Neuronal stem cell (in vitro differentiated cells): ENCODE results near the gene PPM1M.

Experiments
- DNase-seq: peaks from one replicate; pipeline ENCODE4 v3.0.0-alpha.2; 2013; ENCODE audit warnings: low spot score
- H2AFZ ChIP-seq: one replicate; pipeline ENCODE4 v1.6.1; 2013; ENCODE audit warnings: mild to moderate bottlenecking, low read length, inconsistent platforms
- H2AK5ac ChIP-seq: 2 replicates; pipeline ENCODE4 v1.6.1; 2013; ENCODE audit warnings: low read depth, mild to moderate bottlenecking, inconsistent platforms, low read length, moderate library complexity, mixed read lengths
- H2BK120ac ChIP-seq: 2 replicates; pipeline ENCODE4 v1.6.1; 2013; ENCODE audit warnings: low read depth, mild to moderate bottlenecking, inconsistent platforms, low read length, moderate library complexity, mixed read lengths
- H2BK12ac ChIP-seq: one replicate; pipeline ENCODE4 v1.6.1; 2013; ENCODE audit warnings: low read length, inconsistent platforms
- H2BK15ac ChIP-seq: 2 replicates; pipeline ENCODE4 v1.6.1; 2013; ENCODE audit warnings: mild to moderate bottlenecking, low read length, inconsistent platforms, mixed read lengths
- H2BK5ac ChIP-seq: one replicate; pipeline ENCODE4 v1.6.1; 2013; ENCODE audit warnings: inconsistent platforms, mild to moderate bottlenecking, low read length, moderate library complexity
- H3K14ac ChIP-seq: one replicate; pipeline ENCODE4 v1.6.1; 2013; ENCODE audit warnings: low read length, inconsistent platforms
- H3K18ac ChIP-seq: 2 replicates; pipeline ENCODE4 v1.6.1; 2013; ENCODE audit warnings: low read length, inconsistent platforms
- H3K23ac ChIP-seq: 2 replicates; pipeline ENCODE4 v1.6.1; 2013; ENCODE audit warnings: low read depth, mild to moderate bottlenecking, mixed read lengths, low read length, inconsistent platforms; ENCODE audit not compliant: poor library complexity
- H3K27ac ChIP-seq: replicated peaks from 3 replicates; pipeline ENCODE4 v1.5.1; 2013; ENCODE audit warnings: low read length, inconsistent platforms
- H3K27me3 ChIP-seq, 3 experiments: 2 replicates each; pipeline ENCODE4 v1.6.1; 2013; ENCODE audit warnings: low read length in 3 of 3, mild to moderate bottlenecking in 2 of 3, inconsistent platforms in 1 of 3, low read depth in 1 of 3, mixed read lengths in 1 of 3, moderate library complexity in 1 of 3; ENCODE audit not compliant: control insufficient read depth in 3 of 3, insufficient read depth in 3 of 3
- H3K36me3 ChIP-seq, 2 donors: replicated peaks in 1 of 2; 2 replicates each; pipeline ENCODE4 v1.6.1; 2013; ENCODE audit warnings: low read length in 2 of 2; ENCODE audit not compliant: control insufficient read depth in 2 of 2, insufficient read depth in 2 of 2
- H3K4ac ChIP-seq: 2 replicates; pipeline ENCODE4 v1.6.1; 2013; ENCODE audit warnings: inconsistent platforms, mild to moderate bottlenecking, low read length, moderate library complexity
- H3K4me1 ChIP-seq, 2 donors: 1 replicate in 1 of 2; 2 replicates in 1 of 2; pipeline ENCODE4 v1.6.1; 2013; ENCODE audit warnings: low read length in 2 of 2, low read depth in 1 of 2; ENCODE audit not compliant: control insufficient read depth in 2 of 2, insufficient read depth in 1 of 2
- H3K4me2 ChIP-seq: one replicate; pipeline ENCODE4 v1.6.1; 2013; ENCODE audit warnings: mild to moderate bottlenecking, low read length, inconsistent platforms; ENCODE audit not compliant: insufficient read depth, poor library complexity, severe bottlenecking
- H3K4me3 ChIP-seq, 2 donors: 2 replicates each; pipeline ENCODE4 v1.5.1; 2013; ENCODE audit warnings: low read length in 2 of 2, mild to moderate bottlenecking in 2 of 2, inconsistent platforms in 1 of 2, moderate library complexity in 1 of 2
- H3K79me1 ChIP-seq: one replicate; pipeline ENCODE4 v1.6.1; 2013; ENCODE audit warnings: low read depth, mild to moderate bottlenecking, inconsistent platforms, low read length, moderate library complexity
- H3K9ac ChIP-seq: one replicate; pipeline ENCODE4 v1.6.1; 2013; ENCODE audit warnings: mild to moderate bottlenecking, low read depth, low read length, inconsistent platforms; ENCODE audit not compliant: poor library complexity
- H3K9me3 ChIP-seq, 2 donors: replicated peaks in 1 of 2; 2 replicates each; pipeline versions ENCODE3 to v1.6.1; 2013; ENCODE audit warnings: low read length in 2 of 2, mild to moderate bottlenecking in 2 of 2, inconsistent platforms in 1 of 2, low read depth in 1 of 2, mixed read lengths in 1 of 2, moderate library complexity in 1 of 2; ENCODE audit not compliant: control insufficient read depth in 2 of 2, insufficient read depth in 1 of 2
- H4K8ac ChIP-seq: one replicate; pipeline ENCODE4 v1.6.1; 2013; ENCODE audit warnings: low read depth, mild to moderate bottlenecking, inconsistent platforms, low read length, moderate library complexity
- H4K91ac ChIP-seq: one replicate; pipeline ENCODE4 v1.6.1; 2013; ENCODE audit warnings: low read length, low read depth, mild to moderate bottlenecking, inconsistent platforms; ENCODE audit not compliant: poor library complexity
- WGBS, 2 donors: extraction: QIAGEN DNeasy Blood & Tissue Kit; methylation state at CpG; one replicate each; pipeline ENCODE4 v1.1.7; 2013; ENCODE audit warnings: missing lambda C conversion rate in 2 of 2, mixed read lengths in 1 of 2; ENCODE audit not compliant: insufficient read length in 2 of 2, insufficient replicate concordance in 1 of 2; ENCODE audit errors: extremely low coverage in 2 of 2; 5-methylcytosine and 5-hydroxymethylcytosine counted together

The PPM1M gene

DNA sequence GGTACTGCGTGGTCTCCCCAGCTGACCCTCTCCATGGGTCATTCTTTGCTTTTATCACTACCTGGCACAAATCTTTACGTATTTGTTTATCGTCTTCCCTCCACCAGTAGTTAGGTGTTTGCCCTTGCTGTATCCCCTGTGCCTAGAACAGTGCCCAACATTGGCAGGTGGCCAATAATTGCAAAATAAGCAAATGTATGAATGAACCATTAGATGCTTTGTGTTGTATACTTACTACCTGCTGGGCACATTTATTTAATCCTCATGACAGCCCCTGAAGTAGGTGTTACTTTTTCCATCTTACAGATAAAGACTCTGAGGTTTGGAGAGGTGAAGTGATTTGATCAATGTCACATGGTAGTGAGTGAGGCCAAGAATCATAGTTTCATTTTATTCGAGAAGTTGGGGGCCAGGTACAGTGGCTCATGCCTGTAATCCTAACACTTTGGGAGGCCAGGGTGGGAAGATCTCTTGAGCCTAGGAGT is 4.6 kb upstream of the PPM1M start:
- Histone ChIP-seq H3K27ac (no peak overlapping the region), H3K4ac (no peak overlapping the region), H3K14ac (no peak overlapping the region), H4K8ac (no peak overlapping the region), H3K18ac (no peak overlapping the region), H3K4me1 (peaks cover 15 to 20% of the 10 kb centered on the region in 2 donors), H3K9me3 (peaks cover 4 to 7% of the 10 kb centered on the region in 2 donors), H2BK5ac (no peak overlapping the region), H3K23ac (no peak overlapping the region), H3K27me3 (peaks cover 0 to 16% (median 0%) of the 10 kb centered on the region in 3 experiments), H3K79me1 (no peaks in the 10 kb centered on the region), H2BK120ac (no peak overlapping the region), H3K4me3 (no peak overlapping the region), H3K4me2 (no peak overlapping the region), H2AFZ (no peak overlapping the region), H4K91ac (no peak overlapping the region), H3K36me3 (no peaks in the 10 kb centered on the region), H2BK12ac (no peak overlapping the region), H2BK15ac (no peak overlapping the region), H2AK5ac (no peak overlapping the region), H3K9ac (no peak overlapping the region)
- no peak for DNase-seq
- no CpG with 5 or more reads among the region's 4 CpGs for WGBS, 2 donors

DNA sequence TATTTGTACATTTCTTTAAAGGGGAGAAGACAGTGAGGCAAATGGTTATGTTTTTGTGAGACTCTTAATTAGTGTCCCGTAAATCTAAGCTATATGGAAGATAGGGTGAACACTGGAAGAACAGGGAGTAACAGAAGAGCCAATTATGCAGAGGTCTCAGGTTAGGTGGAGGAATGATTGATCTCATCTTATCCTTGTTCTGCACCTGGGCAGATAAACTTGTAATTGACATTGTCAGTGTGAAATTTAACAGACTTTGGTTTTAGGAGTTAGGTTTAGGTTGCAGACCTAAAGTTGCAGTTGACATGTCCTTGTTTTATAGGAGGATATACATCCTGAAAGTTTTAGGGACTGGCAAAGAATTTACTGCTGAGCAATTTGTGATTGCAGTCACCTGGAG is 3.5 kb upstream of the PPM1M start:
- H2BK5ac ChIP-seq: no peak overlapping the region
- H3K18ac ChIP-seq: no peak overlapping the region
- no peak overlapping the region for H3K4ac ChIP-seq
- H4K8ac ChIP-seq: no peak overlapping the region
- no peak overlapping the region for H3K9ac ChIP-seq
- H3K4me2 ChIP-seq: no peak overlapping the region
- no peak overlapping the region for H3K4me3 ChIP-seq
- no peak overlapping the region for H2AK5ac ChIP-seq
- H3K36me3 ChIP-seq: no peaks in the 10 kb centered on the region
- H3K4me1 ChIP-seq: peaks cover 15 to 22% of the 10 kb centered on the region in 2 donors
- no peak overlapping the region for H2BK120ac ChIP-seq
- H3K27ac ChIP-seq: no peak overlapping the region
- H2BK12ac ChIP-seq: no peak overlapping the region
- H4K91ac ChIP-seq: no peak overlapping the region
- H3K9me3 ChIP-seq: peaks cover 4 to 7% of the 10 kb centered on the region in 2 donors
- no peak overlapping the region for H3K23ac ChIP-seq
- no peak overlapping the region for H2BK15ac ChIP-seq
- H2AFZ ChIP-seq: no peak overlapping the region
- H3K14ac ChIP-seq: no peak overlapping the region
- no CpG with 5 or more reads among the region's 1 CpG for WGBS, 2 donors
- H3K79me1 ChIP-seq: no peaks in the 10 kb centered on the region
- peaks cover 0 to 26% (median 0%) of the 10 kb centered on the region in 3 experiments for H3K27me3 ChIP-seq
- no peak for DNase-seq

DNA sequence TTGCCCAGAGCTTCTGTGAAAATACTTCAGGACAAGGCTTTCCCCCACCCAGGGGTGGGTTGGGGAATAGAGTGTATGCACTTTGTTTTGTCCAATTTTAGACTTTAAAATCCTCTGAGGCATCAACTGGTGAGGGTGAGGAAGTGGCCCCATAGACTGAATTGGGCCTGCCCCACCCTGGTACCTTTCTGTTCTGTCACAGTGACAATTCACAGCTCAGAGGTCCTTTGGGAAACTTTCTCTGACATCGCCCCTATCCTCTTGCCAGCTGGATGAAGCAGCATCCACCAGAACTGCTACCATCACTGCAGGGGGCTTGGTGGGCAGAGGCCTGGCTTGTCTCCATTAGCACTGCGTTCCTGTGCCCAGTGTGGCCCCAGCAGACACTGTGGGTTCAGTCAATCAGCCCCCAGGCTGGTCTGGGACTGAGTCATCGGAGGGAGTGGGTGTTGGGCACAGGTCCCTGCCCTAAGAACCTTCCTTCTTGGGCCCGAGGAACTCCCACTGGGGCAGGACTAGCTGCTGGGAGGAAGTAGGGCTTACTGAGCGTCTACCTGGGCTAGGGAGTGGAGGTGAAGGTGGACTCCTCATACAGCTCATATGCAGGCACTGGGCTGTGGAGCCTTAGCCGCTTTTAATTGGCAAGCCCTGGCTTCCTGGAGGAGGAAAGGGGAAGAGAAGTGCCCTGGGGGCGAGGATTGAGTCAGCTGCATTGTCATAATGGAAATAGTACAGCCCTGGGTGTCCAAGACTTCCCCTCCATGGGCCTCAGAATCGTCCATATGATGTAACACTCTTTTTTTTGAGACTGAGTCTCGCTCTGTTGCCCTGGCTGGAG is 1.5 kb upstream of the PPM1M start:
- Histone ChIP-seq H3K18ac (no peak overlapping the region), H3K23ac (no peak overlapping the region), H2BK12ac (no peak overlapping the region), H3K4ac (no peak overlapping the region), H3K9ac (no peak overlapping the region), H2AK5ac (no peak overlapping the region), H3K27me3 (peaks cover 0 to 26% (median 0%) of the 10 kb centered on the region in 3 experiments), H3K14ac (no peak overlapping the region), H3K27ac (no peak overlapping the region), H3K36me3 (peaks cover 0 to 3% of the 10 kb centered on the region in 2 donors), H3K4me2 (no peak overlapping the region), H2BK5ac (no peak overlapping the region), H3K9me3 (peaks cover 4 to 7% of the 10 kb centered on the region in 2 donors), H2BK15ac (no peak overlapping the region), H3K4me3 (no peak overlapping the region), H4K8ac (no peak overlapping the region), H2AFZ (no peak overlapping the region), H3K79me1 (no peaks in the 10 kb centered on the region), H3K4me1 (peaks cover 0 to 6% of the 10 kb centered on the region in 2 donors), H4K91ac (no peak overlapping the region), H2BK120ac (no peak overlapping the region)
- WGBS, 2 donors: no CpG with 5 or more reads among the region's 9 CpGs
- no peak for DNase-seq

DNA sequence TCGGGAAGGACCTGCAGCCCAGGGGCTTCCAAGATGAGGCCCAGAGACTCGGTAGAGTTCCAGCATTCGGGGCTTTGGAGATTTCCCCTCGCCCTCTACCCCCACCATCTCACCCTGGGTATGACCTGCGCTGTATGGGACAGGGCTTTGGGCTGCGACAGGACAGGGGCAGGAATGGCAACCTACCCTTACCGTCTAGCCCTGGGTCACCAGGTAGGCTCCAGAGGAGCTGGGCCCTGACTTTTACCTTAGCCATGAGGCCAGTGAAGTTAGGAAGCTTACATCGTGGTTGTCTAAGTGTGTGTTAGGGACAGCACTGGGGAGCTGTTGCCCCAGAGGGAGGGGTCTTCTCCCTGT is 683 bp downstream of the PPM1M start:
- no peak overlapping the region for H3K27ac ChIP-seq
- WGBS, 2 donors: no CpG with 5 or more reads among the region's 8 CpGs

More for the DNA sequence above, 683 bp downstream of the PPM1M start:
- Histone ChIP-seq H3K9ac (no peak overlapping the region), H3K79me1 (no peaks in the 10 kb centered on the region), H3K9me3 (peaks cover 4 to 7% of the 10 kb centered on the region in 2 donors), H3K23ac (no peak overlapping the region), H3K18ac (peak overlapping the region; percentile 76), H2AFZ (peak overlapping the region; percentile 21), H3K27me3 (peaks cover 0 to 26% (median 0%) of the 10 kb centered on the region in 3 experiments), H2AK5ac (no peak overlapping the region), H2BK12ac (no peak overlapping the region), H2BK120ac (no peak overlapping the region), H3K4ac (no peak overlapping the region), H3K36me3 (peaks cover 4 to 25% of the 10 kb centered on the region in 2 donors), H3K4me1 (peaks cover 0 to 5% of the 10 kb centered on the region in 2 donors), H3K14ac (no peak overlapping the region), H3K4me3 (peak overlapping the region in 1 of 2 donors; percentile 78), H4K8ac (no peak overlapping the region), H3K4me2 (peak overlapping the region; percentile 82), H2BK5ac (no peak overlapping the region), H4K91ac (no peak overlapping the region), H2BK15ac (no peak overlapping the region)
- DNase-seq: no peak
